Esophagus muscularis mucosa (tissue), 4 donors: ENCODE measurements around the gene ZNF524.

ENCODE experiments used
- EP300 ChIP-seq: sonication (generic); formaldehyde crosslinking; IDR thresholded peaks from one replicate; pipeline ENCODE4 v1.6.1; 2017; ENCODE audit warnings: antibody characterized with exemption
- POLR2A ChIP-seq: fragments of 450-650 bp; IDR thresholded peaks from one replicate; pipeline ENCODE4 v1.6.1; 2017; ENCODE audit warnings: antibody characterized with exemption, moderate library complexity, mild to moderate bottlenecking, low read depth
- TF ChIP-seq, protein P1 (sequence below), 3 experiments: fragments of 200-600 bp in 2 of 3; fragments of 450-650 bp in 1 of 3; sonication (generic) in 2 of 3; IDR thresholded peaks; one replicate each; pipeline ENCODE4 v1.5.1; 2017 to 2019; ENCODE audit warnings: antibody characterized with exemption in 3 of 3, mild to moderate bottlenecking in 2 of 3, moderate library complexity in 1 of 3

DNA sequence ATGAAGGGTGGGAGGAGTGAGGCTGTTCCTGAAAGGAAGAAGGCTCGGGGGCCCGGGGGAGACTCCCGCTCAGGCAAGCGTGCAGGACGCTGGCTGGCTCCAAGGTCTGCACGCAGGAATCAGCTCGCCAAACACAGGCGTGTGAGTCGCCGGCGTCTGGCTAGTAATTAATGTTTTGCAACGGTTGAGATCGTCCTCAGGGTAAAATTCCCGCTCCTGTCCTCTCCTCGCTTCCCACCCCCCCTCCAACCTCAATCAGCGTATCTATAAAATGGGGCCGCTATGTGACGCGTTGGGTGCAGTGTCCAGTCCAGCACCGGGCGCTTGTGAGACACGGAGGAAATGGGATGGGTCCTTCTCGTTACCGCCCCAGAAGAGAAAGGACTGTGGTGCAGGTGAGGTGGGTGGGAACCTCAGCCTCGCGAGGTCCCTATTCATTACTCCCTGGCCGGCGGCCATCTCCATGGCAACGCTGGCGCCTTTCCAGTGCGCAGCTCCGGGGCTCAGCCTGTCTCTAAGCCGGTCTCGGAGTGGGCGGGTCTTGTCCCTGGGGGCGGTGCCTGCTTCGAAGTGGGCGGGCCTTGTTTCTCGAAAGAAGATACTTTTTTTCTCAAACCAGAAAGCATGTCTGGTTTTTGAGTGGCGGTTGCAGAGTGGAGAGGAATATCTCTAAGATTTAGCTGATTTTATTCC is 13.0 kb upstream of the ZNF524 start:
- TF ChIP-seq, protein P1, sequence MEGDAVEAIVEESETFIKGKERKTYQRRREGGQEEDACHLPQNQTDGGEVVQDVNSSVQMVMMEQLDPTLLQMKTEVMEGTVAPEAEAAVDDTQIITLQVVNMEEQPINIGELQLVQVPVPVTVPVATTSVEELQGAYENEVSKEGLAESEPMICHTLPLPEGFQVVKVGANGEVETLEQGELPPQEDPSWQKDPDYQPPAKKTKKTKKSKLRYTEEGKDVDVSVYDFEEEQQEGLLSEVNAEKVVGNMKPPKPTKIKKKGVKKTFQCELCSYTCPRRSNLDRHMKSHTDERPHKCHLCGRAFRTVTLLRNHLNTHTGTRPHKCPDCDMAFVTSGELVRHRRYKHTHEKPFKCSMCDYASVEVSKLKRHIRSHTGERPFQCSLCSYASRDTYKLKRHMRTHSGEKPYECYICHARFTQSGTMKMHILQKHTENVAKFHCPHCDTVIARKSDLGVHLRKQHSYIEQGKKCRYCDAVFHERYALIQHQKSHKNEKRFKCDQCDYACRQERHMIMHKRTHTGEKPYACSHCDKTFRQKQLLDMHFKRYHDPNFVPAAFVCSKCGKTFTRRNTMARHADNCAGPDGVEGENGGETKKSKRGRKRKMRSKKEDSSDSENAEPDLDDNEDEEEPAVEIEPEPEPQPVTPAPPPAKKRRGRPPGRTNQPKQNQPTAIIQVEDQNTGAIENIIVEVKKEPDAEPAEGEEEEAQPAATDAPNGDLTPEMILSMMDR (IDR thresholded peaks at IDR 0.05), result no peak
- TF ChIP-seq POLR2A (no peak), EP300 (no peak)
